GM12875 (cell line): ENCODE measurements around the gene PIP4K2A.

Experiments used
- H3K4me3 ChIP-seq: one replicate; pipeline ENCODE4 v1.5.1; 2011; ENCODE audit warnings: low read depth, low read length, control low read depth
- CTCF ChIP-seq: IDR thresholded peaks from 2 replicates; pipeline ENCODE4 v1.5.1; 2011; ENCODE audit warnings: low read depth, mild to moderate bottlenecking, control low read depth, inconsistent platforms, low read length, moderate library complexity, borderline replicate concordance; ENCODE audit not compliant: insufficient read depth

The PIP4K2A gene

GRCh38 chr10:22544325-22545068 lies 169.9 kb downstream of the PIP4K2A start:
- TF ChIP-seq CTCF, result no peak

DNA sequence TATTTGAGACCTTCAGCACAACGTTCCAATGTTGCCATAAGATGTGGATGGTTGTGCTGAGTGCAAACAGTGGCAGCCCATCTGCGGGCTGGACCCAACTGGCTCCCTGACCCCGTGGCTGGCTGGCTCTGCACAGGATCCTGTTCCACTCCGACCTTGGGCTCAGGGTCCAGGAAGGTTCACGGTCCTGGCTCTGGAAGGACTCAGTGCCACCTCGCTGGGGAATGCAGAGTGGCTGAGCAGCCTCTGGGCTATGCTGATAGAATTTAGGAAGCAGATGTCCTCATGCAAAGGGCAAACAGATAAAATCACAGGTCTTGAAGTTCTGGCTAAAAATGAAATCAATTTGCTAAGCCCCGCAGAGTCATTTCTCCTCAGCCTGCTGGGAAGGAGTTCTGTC lies 171.6 kb downstream of the PIP4K2A start:
- no peak overlapping the region for H3K4me3 ChIP-seq
- no peak for TF ChIP-seq CTCF

More at GRCh38 chr10:22544325-22545068, 169.9 kb downstream of the PIP4K2A start:
- H3K4me3 ChIP-seq, result no peak overlapping the region

- no peak overlapping the region for H3K4me3 ChIP-seq
- TF ChIP-seq CTCF, result no peak
These were observed 172.5 kb downstream of the PIP4K2A start for GRCh38 chr10:22541900-22542299.

- H3K4me3 ChIP-seq, result no peak overlapping the region
- no peak for TF ChIP-seq CTCF
These were observed 174.6 kb downstream of the PIP4K2A start for GRCh38 chr10:22539579-22540298.

DNA sequence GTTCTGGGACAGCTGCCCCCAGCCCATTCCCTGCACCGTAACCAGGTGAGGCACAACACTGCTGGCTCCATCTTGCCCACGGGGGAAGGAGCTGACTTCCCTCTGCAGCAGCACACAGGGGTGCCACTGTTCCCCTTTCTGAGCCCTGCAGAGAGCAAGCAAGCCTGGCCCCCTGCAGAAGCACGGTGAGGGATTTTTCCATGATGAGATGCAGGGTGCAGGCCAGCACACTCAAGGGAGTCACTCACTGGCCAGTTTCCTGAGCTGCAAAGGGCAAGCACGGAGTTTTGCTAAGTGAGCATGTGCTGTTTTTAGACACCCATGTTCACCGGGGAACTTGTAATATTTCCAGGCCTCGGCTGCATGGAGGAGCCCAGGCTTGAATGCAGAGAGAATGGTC lies 176.6 kb downstream of the PIP4K2A start:
- no peak for TF ChIP-seq CTCF
- no peak overlapping the region for H3K4me3 ChIP-seq

DNA sequence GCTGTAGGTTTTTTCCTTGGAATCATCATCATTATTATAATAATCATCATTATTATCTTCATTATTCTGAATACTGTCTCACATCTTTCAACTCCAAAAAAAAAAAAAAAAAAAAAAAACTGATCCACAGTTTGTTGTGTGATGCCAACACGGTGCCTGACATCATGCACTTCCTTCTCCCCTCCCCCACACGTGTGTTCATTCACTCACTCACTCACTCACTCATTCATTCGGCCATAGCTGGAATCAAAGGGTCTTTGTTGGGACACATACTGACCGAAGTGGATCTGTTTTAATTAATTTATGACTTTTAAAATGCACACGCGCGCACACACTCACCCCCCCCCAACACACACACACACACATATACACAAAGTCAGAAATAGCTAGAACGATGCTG lies 177.8 kb downstream of the PIP4K2A start:
- H3K4me3 ChIP-seq, result no peak overlapping the region
- no peak for TF ChIP-seq CTCF
